ENCODE measurements around the gene FARP2. TPM values are rescaled to one million over a fixed set of nuclear protein-coding genes. Genes with fewer than 3 reads are reported as not detected.
"Not testable (repeated sequence)": the region's sequence is repeated elsewhere in the genome, so short reads cannot be mapped to it uniquely, and the experiment has no call there.

FARP2 gene
- total and polyA plus RNA-seq, 2 of the 13 experiments (the other 11 are each of a cell fraction or from before 2014, with no cell fraction given), result 28.0 to 45.4 TPM

DNA sequence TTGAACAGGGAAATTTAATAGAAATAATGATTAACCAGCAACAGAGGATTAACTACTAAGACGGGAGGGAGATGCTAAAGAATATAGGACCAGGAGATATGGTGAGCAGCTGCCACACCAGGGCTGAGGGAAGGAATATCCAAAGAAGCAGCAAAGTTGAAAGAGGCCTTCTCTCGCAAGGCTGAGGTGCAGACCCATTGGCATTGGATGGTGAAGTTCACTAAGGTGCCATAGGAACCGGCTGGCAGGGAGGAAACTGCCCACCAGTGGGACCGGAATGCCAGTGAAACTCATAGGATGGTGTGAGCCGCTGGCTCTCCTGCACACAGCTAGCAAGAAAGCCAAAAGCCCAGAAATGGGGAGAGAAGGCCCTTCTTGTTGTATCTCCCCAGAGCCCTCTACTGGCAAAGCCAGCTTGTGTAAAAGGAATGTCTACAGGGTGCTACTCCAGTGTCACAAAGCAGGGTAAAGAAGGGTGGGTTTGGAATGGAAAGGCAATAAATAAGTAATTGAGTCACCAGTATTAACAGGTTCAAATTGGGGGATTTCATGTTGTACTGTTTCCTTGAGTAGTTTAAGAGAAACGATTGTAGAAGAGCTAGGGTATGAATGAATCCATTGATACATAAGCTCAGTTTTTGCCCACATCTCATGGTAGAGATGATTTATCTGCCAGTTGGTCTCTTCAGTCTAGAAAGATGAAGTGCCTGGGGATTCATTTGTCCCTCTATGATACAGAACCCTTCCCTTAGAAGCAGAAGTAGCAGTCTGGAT is 36.0 kb downstream of the FARP2 start (continued):
- TF ChIP-seq, protein P1, sequence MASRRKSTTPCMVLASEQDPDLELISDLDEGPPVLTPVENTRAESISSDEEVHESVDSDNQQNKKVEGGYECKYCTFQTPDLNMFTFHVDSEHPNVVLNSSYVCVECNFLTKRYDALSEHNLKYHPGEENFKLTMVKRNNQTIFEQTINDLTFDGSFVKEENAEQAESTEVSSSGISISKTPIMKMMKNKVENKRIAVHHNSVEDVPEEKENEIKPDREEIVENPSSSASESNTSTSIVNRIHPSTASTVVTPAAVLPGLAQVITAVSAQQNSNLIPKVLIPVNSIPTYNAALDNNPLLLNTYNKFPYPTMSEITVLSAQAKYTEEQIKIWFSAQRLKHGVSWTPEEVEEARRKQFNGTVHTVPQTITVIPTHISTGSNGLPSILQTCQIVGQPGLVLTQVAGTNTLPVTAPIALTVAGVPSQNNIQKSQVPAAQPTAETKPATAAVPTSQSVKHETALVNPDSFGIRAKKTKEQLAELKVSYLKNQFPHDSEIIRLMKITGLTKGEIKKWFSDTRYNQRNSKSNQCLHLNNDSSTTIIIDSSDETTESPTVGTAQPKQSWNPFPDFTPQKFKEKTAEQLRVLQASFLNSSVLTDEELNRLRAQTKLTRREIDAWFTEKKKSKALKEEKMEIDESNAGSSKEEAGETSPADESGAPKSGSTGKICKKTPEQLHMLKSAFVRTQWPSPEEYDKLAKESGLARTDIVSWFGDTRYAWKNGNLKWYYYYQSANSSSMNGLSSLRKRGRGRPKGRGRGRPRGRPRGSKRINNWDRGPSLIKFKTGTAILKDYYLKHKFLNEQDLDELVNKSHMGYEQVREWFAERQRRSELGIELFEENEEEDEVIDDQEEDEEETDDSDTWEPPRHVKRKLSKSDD (CRISPR knock-in tag; IDR thresholded peaks at IDR 0.05; ENCODE audit: low read depth), result no peak
- 0 out of 2 replicates have a peak, but pooled peaks have one; percentile 17 for TF ChIP-seq FOXA3 (CRISPR knock-in tag; IDR thresholded peaks at IDR 0.05)
- TF ChIP-seq, protein P2, sequence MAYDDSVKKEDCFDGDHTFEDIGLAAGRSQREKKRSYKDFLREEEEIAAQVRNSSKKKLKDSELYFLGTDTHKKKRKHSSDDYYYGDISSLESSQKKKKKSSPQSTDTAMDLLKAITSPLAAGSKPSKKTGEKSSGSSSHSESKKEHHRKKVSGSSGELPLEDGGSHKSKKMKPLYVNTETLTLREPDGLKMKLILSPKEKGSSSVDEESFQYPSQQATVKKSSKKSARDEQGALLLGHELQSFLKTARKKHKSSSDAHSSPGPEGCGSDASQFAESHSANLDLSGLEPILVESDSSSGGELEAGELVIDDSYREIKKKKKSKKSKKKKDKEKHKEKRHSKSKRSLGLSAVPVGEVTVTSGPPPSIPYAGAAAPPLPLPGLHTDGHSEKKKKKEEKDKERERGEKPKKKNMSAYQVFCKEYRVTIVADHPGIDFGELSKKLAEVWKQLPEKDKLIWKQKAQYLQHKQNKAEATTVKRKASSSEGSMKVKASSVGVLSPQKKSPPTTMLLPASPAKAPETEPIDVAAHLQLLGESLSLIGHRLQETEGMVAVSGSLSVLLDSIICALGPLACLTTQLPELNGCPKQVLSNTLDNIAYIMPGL (CRISPR knock-in tag; IDR thresholded peaks at IDR 0.05; ENCODE audit: borderline replicate concordance in 1 of 2, low read depth in 1 of 2), result 0 out of 4 replicates have a peak, but pooled peaks of 1 of the 2 experiments have one; percentile 31
- TF ChIP-seq SOX6 (IDR thresholded peaks at IDR 0.05), result no peak
- TF ChIP-seq SOX6 (CRISPR knock-in tag; IDR thresholded peaks at IDR 0.05), result 0 out of 2 replicates have a peak, but pooled peaks have one; percentile 16

- H2AFZ ChIP-seq (ENCODE audit: low read length); H3K4me3 ChIP-seq (replicated peaks in 1 of 3; ENCODE audit: insufficient read depth in 1 of 3, low read depth in 2 of 3, low read length in 3 of 3); H3K27ac ChIP-seq (ENCODE audit: extremely low read length, insufficient read depth, low read length); in situ Hi-C loops (cut with HindIII; ENCODE audit: extremely low pct_ligation_motif_present, low pct_unique_long_range_greater_than_20kb); H3K4me2 ChIP-seq (ENCODE audit: low read depth, low read length); BruUV-seq (replicated peaks); H4K20me1 ChIP-seq (ENCODE audit: insufficient read depth, low read length); H3K4me1 ChIP-seq (ENCODE audit: insufficient read depth, low read length); ATAC-seq; H3K9ac ChIP-seq (ENCODE audit: insufficient read depth, low read depth, low read length); H3K27me3 ChIP-seq (ENCODE audit: control insufficient read depth in 1 of 2, insufficient read depth in 2 of 2, low read length in 2 of 2); H3K79me2 ChIP-seq (ENCODE audit: insufficient read depth, low read length); H3K9me3 ChIP-seq (ENCODE audit: low read length); DNase-seq (ENCODE audit: low spot score); FAIRE-seq: not testable (repeated sequence)
- intact Hi-C loops (cut with micrococcal nuclease; ENCODE audit: unreplicated experiment), result loop anchor here (2.0 kb wide), 1 partner anchor 34 kb away; no protein-coding TSS in a partner anchor
- H3K36me3 ChIP-seq (replicated peaks in 1 of 2; ENCODE audit: control insufficient read depth in 1 of 2, insufficient read depth in 2 of 2, low read length in 2 of 2), result peaks cover 9 to 20% of the 10 kb centered on the region in 2 experiments; a peak in 4 of 5 replicates
- CTCF ChIA-PET (ENCODE audit: low intra/inter-chr PET ratio, low total read pairs), result interaction anchor here (1.2 kb wide), 1 partner anchor 33 kb away, joined by 3 read pairs; no protein-coding TSS in a partner anchor
- POLR2A ChIA-PET, result interaction anchor here (1.7 to 1.9 kb wide), 2 partner anchors 34 to 36 kb away, joined by 5 to 6 read pairs; partner anchors contain the start of gene FARP2
- WGBS (ENCODE audit: low lambda C conversion rate), result 94% methylated on average over 4 of the region's 4 CpGs
These were observed 36.7 kb downstream of the FARP2 start for GRCh38 chr2:241392753-241393152.

Measured in HepG2 (cell line).